ENCODE results near the gene KLHL29. TPM values are rescaled to one million over a fixed set of nuclear protein-coding genes. Genes with fewer than 3 reads are reported as not detected.

KLHL29 gene
- total RNA-seq, 2 experiments from 2014 or later, result 2.5 to 2.7 TPM

GRCh38 chr2:23545396-23545795 is 160.4 kb downstream of the KLHL29 start:
- H3K27ac Mint-ChIP-seq, result no peak overlapping the region
- Histone ChIP-seq H3K4me1 (ENCODE audit: insufficient read depth, low read length) (no peaks in the 10 kb centered on the region), H3K36me3 (ENCODE audit: insufficient read depth, low read length) (no peaks in the 10 kb centered on the region), H3K27me3 (ENCODE audit: control insufficient read depth in 1 of 2, insufficient read depth in 2 of 2, low read length in 2 of 2) (no peaks in the 10 kb centered on the region), H3K4me3 (ENCODE audit: low read length) (no peak overlapping the region), H3K27ac (ENCODE audit: low read depth in 1 of 2, low read length in 2 of 2) (no peak overlapping the region), H3K9me3 (ENCODE audit: control insufficient read depth in 1 of 2, insufficient read depth in 1 of 2, low read length in 2 of 2) (no peaks in the 10 kb centered on the region)
- no peaks in the 10 kb centered on the region for H3K36me3 Mint-ChIP-seq (ENCODE audit: low read depth)
- no peaks in the 10 kb centered on the region for H3K4me1 Mint-ChIP-seq (ENCODE audit: low read depth)
- CTCF ChIA-PET, result no interaction called here
- intact Hi-C loops (cut with DNase I, micrococcal nuclease), result no loop called here
- no peak for DNase-seq
- ATAC-seq (ENCODE audit: poor library complexity), result no peak
- no peak for TF ChIP-seq CTCF (IDR thresholded peaks at IDR 0.05)
- H3K27me3 Mint-ChIP-seq, result no peaks in the 10 kb centered on the region
- POLR2A ChIA-PET, result no interaction called here
- H3K4me3 Mint-ChIP-seq, result no peak overlapping the region
- no peaks in the 10 kb centered on the region for H3K9me3 Mint-ChIP-seq

- intact Hi-C loops (cut with DNase I, micrococcal nuclease), result no loop called here
- DNase-seq (no peak), ATAC-seq (ENCODE audit: poor library complexity) (no peak)
- Mint-ChIP-seq H3K4me3 (no peak overlapping the region), H3K36me3 (ENCODE audit: low read depth) (no peaks in the 10 kb centered on the region), H3K27ac (no peak overlapping the region), H3K9me3 (no peaks in the 10 kb centered on the region), H3K27me3 (no peaks in the 10 kb centered on the region), H3K4me1 (ENCODE audit: low read depth) (no peaks in the 10 kb centered on the region)
- CTCF ChIA-PET, result no interaction called here
- no peak for TF ChIP-seq CTCF (IDR thresholded peaks at IDR 0.05)
- Histone ChIP-seq H3K27me3 (ENCODE audit: control insufficient read depth in 1 of 2, insufficient read depth in 2 of 2, low read length in 2 of 2) (no peaks in the 10 kb centered on the region), H3K27ac (ENCODE audit: low read depth in 1 of 2, low read length in 2 of 2) (no peak overlapping the region), H3K4me3 (ENCODE audit: low read length) (no peak overlapping the region), H3K36me3 (ENCODE audit: insufficient read depth, low read length) (no peaks in the 10 kb centered on the region), H3K9me3 (ENCODE audit: control insufficient read depth in 1 of 2, insufficient read depth in 1 of 2, low read length in 2 of 2) (no peaks in the 10 kb centered on the region), H3K4me1 (ENCODE audit: insufficient read depth, low read length) (no peaks in the 10 kb centered on the region)
- POLR2A ChIA-PET, result no interaction called here
Observed at GRCh38 chr2:23545811-23546210, 160.8 kb downstream of the KLHL29 start.

GRCh38 chr2:23546913-23547312 is 161.9 kb downstream of the KLHL29 start:
- ATAC-seq (ENCODE audit: poor library complexity) (no peak), DNase-seq (no peak)
- Histone ChIP-seq H3K4me3 (ENCODE audit: low read length) (no peak overlapping the region), H3K4me1 (ENCODE audit: insufficient read depth, low read length) (no peaks in the 10 kb centered on the region), H3K27ac (ENCODE audit: low read depth in 1 of 2, low read length in 2 of 2) (no peak overlapping the region), H3K9me3 (ENCODE audit: control insufficient read depth in 1 of 2, insufficient read depth in 1 of 2, low read length in 2 of 2) (no peaks in the 10 kb centered on the region), H3K36me3 (ENCODE audit: insufficient read depth, low read length) (no peaks in the 10 kb centered on the region), H3K27me3 (ENCODE audit: control insufficient read depth in 1 of 2, insufficient read depth in 2 of 2, low read length in 2 of 2) (no peaks in the 10 kb centered on the region)
- H3K4me1 Mint-ChIP-seq (ENCODE audit: low read depth), result no peaks in the 10 kb centered on the region
- no peaks in the 10 kb centered on the region for H3K9me3 Mint-ChIP-seq
- no peak overlapping the region for H3K27ac Mint-ChIP-seq
- H3K4me3 Mint-ChIP-seq, result no peak overlapping the region
- ChIA-PET POLR2A (no interaction called here), CTCF (no interaction called here)
- no peaks in the 10 kb centered on the region for H3K36me3 Mint-ChIP-seq (ENCODE audit: low read depth)
- TF ChIP-seq CTCF (IDR thresholded peaks at IDR 0.05), result no peak
- intact Hi-C loops (cut with DNase I, micrococcal nuclease), result no loop called here
- H3K27me3 Mint-ChIP-seq, result no peaks in the 10 kb centered on the region
